HG03108 (cell line): ENCODE measurements around the gene RABGAP1.

Experiments used
- ATAC-seq: cut with Tn5 transposase; IDR thresholded peaks from one replicate; pipeline ENCODE4 v1.9.1; 2021; ENCODE audit warnings: moderate library complexity; ENCODE audit not compliant: unreplicated experiment

Gene RABGAP1

GRCh38 chr9:123044586-123044985 is 103.8 kb downstream of the RABGAP1 start:
- ATAC-seq, result no peak

DNA sequence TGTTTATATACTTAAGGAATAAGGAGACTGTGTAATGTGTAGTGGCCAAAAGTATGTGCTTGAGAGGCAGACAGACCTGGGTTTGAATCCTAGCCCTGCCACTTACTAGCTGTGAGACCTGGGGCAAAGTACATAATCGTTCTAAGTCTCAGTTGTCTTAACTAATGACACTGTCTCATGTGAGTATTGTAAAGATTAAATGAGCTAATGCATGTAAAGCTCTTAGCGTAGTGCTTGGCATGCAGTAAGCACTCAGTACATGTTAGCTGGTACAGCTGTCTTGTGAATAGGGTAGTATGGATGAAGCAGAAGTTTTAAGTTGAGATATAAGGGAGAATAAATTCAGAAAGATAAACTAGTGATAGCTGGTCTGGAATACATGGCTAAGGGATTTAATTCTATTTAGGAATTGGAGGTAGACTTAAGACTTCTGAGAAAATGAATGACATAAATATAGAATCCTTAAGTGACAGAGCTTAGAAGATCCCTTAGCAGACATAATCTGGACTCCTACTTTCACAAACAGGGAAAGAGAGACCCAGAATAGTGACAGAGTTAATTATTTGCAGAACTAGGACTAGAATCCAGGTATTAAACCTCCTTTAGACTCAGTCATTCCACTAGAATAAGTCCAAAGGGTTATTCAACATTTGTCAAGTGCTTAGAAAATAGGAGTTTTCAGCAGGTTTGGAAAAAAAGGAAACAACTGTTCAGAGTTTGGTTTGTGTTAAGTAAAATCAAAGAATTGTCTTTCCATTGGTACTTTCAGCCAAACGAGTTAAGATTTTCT is 105.8 kb downstream of the RABGAP1 start:
- ATAC-seq, result no peak

DNA sequence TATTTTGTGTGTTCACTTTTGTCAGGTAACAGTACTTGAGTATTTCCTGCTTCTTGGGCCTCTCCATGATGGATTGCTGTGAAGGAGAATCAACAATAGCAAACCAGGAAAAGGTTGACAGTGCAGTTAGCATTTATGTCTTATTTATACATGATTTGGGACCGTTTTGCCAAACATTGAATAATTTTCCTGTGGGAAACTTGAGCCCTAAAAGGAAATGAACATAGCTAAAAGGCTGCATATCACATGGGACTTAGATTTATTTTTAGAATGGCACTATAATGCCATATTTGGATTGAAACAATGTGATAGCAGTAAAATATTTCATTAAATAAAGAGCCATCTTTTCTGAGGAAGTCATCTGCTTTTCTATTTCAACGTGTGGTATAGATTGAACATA is 107.9 kb downstream of the RABGAP1 start:
- no peak for ATAC-seq

DNA sequence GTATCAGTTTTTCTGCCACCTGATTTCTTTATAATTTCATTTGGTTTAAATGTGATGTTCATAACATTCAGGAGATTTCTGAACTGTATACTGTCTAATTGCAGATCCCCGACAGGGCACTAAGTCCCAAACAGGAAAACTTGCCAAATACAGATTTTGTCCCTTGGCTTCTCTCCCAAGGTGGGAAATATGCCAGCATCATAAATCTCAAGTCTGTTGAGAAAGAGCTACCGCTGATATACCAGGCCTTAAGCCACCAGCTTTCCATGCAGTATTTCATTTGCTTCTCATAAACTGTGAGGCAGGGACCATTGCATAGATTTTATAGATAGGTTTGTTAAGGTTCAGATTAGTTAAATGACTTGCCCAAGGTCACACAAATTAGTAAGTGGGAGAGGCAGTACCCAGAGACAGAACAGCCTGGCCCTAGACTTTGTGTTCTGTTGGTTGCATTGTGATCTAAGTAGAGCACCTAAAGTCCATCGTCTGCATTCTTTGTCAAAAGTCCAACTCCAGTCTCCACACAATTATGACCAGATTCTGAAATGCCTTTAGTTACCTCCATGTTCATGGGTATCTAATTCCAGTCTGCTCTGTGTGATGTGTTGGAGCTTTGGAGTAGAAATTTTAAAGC is 108.9 kb downstream of the RABGAP1 start:
- no peak for ATAC-seq

GRCh38 chr9:123053046-123053445 is 112.2 kb downstream of the RABGAP1 start:
- no peak for ATAC-seq

GRCh38 chr9:123053711-123054110 is 112.9 kb downstream of the RABGAP1 start:
- no peak for ATAC-seq

- no peak for ATAC-seq
These were observed 118.0 kb downstream of the RABGAP1 start for GRCh38 chr9:123058834-123059233.

GRCh38 chr9:123059472-123060220 is 118.8 kb downstream of the RABGAP1 start:
- no peak for ATAC-seq

GRCh38 chr9:123061216-123061615 is 120.4 kb downstream of the RABGAP1 start:
- no peak for ATAC-seq

DNA sequence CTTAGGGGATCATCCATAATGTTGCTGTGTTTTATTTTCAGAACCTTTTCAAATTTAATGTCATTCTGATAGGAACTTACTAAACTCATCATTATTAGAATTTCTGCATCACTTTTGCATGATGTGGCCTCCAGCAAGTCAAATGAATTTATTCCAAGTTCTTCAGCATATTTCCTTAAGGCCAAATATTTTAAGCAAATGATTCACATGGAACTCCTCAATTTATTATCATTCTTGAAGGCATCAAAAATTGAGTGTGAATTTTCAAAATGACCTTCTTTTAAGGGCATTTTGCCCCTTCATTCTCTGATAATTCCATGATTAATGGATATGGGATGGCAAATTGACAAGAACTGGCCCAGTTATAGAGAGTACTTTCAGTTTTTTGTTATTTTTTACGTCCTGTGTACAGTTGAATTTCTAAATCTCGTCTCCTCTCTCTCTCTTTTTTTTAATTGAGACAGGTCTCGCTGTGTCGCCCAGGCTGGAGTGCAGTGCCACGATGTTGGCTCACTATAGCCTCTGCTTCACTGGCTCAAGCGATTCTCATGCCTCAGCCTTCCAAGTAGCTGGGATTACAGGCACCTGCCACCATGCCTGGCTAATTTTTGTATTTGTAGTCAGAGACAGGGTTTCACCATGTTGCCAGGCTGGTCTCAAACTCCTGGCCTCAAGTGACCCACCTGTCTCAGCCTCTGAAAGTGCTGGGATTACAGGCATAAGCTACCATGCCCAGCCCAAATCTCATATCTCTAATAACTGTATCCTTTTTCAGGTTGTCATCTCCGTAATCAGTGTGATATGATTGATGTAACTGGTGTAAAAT is 121.7 kb downstream of the RABGAP1 start:
- ATAC-seq, result no peak

DNA sequence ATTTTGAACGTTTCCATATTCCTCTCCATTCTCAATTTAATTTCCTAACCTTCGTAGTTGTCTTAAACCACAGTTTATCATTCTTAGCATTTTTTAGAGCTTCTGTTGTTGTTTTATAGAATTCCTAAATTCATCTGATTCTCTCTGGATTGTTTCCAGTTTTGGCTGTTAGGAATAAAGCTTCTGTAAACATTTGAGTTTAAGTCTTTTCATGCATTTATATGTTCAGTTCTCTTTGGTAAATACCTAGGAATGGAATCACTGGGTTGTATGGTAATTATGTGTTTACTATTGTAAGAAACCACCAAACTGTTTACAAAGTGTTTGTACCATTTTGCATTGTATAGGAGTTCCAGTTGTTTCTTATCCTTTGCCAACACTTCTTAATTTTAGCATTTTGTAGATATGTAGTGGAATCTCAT is 122.4 kb downstream of the RABGAP1 start:
- no peak for ATAC-seq

GRCh38 chr9:123063896-123064295 is 123.1 kb downstream of the RABGAP1 start:
- no peak for ATAC-seq

GRCh38 chr9:123064716-123065115 is 123.9 kb downstream of the RABGAP1 start:
- ATAC-seq, result no peak

- ATAC-seq, result no peak
These were observed 124.4 kb downstream of the RABGAP1 start for GRCh38 chr9:123065196-123065595.

GRCh38 chr9:123067136-123067535 is 126.3 kb downstream of the RABGAP1 start:
- ATAC-seq, result no peak

DNA sequence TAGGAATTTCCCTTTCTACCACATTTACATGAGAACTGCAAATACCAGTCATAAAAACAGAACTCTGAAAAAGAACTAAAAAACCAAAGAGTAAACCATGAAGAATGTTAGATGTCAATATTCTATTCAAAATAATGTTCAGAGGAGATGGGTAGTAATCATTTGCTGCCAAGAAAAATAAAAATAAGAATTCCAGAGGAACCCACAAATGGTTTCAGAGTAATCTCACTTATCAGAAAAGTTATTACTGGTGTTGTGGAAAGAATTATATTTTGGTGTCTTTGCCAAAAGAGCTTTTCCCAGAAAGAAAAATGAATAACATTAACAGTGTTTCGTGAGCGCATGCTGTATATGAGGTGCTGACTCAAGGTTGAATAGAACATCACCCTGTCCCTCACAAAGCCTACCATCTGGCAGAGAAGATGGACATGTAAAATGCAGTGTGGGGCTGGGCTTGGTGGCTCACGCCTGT is 128.2 kb downstream of the RABGAP1 start:
- ATAC-seq, result no peak

DNA sequence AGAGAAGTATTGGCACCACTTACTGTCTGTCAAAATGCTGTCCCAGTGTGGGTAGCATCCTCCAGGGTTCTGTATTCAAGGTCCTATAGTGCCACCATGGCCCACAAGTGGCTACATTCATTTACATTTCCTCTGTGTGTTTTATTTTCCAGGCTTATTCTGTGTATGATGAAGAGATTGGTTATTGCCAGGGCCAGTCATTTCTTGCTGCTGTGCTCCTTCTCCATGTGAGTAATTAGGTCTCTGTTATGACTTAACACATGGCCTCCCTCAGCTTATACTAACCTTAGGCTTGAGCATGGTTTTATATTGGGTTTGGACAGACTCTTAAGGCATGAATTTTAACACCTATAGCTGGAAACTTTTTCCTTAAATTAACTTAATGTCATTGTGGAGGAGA is 129.4 kb downstream of the RABGAP1 start:
- ATAC-seq, result no peak

- no peak for ATAC-seq
These were observed 131.7 kb downstream of the RABGAP1 start for GRCh38 chr9:123072407-123072995.

DNA sequence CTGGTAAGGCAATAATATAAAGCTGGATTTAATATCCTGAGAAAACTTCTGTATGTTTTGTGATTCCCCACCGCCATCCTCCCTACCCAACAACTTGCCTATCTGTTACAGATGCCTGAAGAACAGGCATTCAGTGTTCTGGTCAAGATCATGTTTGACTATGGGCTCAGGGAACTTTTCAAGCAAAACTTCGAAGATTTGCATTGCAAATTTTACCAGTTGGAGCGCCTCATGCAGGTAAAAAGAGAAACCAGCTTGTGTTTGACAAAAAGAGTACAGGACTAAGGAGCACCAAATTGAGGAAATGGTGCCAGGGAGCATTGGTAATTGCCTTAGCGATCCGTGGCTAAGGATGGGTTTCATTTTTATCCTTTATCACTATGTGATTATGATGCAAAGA is 132.6 kb downstream of the RABGAP1 start:
- no peak for ATAC-seq

DNA sequence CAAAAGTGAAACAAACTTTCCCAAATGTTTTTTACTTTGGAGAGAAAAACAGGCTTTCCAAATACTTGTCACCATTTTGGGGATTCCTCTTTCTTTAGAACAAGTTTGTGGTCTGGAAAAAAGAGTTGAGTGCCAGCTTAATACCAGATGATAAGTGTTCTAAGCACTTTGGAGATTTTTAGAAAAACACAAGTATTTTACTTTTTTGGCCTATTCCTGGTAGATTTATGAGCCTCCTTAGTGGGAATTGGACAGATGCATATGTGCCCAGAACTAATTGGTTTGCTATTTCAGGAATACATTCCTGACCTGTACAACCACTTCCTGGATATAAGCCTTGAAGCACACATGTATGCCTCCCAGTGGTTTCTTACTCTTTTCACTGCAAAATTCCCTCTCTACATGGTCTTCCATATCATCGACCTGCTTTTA is 133.2 kb downstream of the RABGAP1 start:
- no peak for ATAC-seq
